Vagina (tissue), 2 donors: ENCODE data around the gene PATJ.
"Not testable (repeated sequence)": the region's sequence is repeated elsewhere in the genome, so short reads cannot be mapped to it uniquely, and the experiment has no call there.

Experiments used
- CTCF ChIP-seq, 3 experiments: fragments of 450-650 bp in 2 of 3; fragments of 200-600 bp in 1 of 3; sonication (generic) in 1 of 3; IDR thresholded peaks; one replicate each; pipeline ENCODE4 v1.5.1; 2017 to 2019; ENCODE audit warnings: antibody characterized with exemption in 3 of 3, mild to moderate bottlenecking in 2 of 3, moderate library complexity in 2 of 3
- POLR2A ChIP-seq, 2 donors: fragments of 450-650 bp; IDR thresholded peaks; one replicate each; pipeline ENCODE4 v1.6.1; 2017; ENCODE audit warnings: antibody characterized with exemption in 2 of 2, mild to moderate bottlenecking in 2 of 2, moderate library complexity in 2 of 2

GRCh38 chr1:61844664-61845063, 102.4 kb downstream of the PATJ start:
- TF ChIP-seq CTCF, POLR2A (IDR thresholded peaks at IDR 0.05): not testable (repeated sequence)
